ENCODE results near the gene GJB5.
A peak's percentile ranks its signal among the peaks of the same experiment; 100 is the strongest.
"Not testable (repeated sequence)": the region's sequence is repeated elsewhere in the genome, so short reads cannot be mapped to it uniquely, and the experiment has no call there.

GJB5 gene
- 0 reads per million in 2 donors for total RNA-seq

DNA sequence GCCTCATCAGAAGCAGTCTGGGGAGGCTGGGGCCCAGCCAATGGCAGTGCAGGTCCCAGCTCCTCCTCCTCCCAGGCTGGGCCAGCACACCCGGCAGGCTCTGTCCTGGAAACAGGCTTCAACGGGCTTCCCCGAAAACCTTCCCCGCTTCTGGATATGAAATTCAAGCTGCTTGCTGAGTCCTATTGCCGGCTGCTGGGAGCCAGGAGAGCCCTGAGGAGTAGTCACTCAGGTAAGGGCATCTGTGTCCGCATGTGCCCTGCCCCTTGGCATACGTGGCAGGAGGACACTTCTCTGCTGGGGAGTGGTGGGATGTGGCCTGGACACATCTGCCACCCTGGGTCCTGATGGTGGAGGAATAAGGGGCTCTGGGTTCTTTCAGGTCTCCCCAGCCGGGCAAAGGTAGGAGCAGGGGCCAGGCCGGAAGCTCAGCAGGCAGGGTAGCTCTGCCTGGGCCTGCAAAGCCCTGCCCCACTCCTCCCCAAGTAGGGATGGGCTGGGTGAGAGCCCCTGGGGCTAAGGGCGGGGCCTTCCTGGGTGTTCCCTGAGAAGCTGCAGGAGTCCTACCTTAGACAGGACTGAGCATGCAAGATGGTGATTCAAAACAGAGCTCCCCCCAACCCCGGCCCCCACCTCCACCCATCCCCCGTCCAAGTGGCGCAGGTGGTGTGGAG, at the start of gene GJB5:
Gene GJB5, plus strand, starts transcription at position 84 of the 674 bp plus-strand sequence. CDS start 2,284 bp downstream, outside the sequence.
- no peak for DNase-seq

DNA sequence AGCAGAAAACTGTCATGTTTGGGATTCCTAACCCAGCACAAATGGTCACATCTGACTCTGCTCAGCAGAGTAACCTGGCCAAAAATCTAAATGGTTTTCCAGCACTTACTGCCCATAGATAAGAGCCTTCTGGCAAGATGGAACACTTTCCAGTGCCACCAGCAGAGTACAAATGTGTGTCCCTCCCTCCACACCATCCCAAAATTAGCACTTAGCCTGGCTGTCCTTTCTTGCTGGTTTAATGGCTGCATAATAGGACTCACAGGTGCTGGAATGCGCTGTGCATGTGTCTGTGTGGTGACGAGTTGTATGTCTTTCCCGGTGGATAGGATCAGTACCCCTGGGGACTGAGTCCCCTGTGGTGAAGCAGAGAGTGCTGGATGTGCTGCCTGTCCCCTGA, 49.8 kb upstream of the GJB5 start:
- DNase-seq: no peak

DNA sequence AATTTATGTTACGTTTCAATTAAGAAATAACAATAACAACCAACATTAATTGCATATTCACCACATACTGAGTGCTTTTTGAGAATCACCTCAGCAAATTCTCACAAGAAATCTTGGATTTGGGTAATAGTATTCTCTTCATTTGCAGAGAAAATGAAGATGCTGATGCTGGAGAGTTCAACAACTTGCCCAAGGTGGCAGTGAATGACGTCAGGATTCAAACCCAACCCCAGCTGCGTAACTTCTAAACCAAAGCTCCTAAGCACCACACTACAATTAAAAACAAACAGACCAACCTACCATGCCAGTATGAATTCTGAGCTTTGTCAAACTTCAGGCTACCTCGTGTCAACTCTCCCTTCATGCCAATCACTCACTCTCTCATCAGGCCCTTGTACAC, 46.7 kb upstream of the GJB5 start:
- DNase-seq: no peak

DNA sequence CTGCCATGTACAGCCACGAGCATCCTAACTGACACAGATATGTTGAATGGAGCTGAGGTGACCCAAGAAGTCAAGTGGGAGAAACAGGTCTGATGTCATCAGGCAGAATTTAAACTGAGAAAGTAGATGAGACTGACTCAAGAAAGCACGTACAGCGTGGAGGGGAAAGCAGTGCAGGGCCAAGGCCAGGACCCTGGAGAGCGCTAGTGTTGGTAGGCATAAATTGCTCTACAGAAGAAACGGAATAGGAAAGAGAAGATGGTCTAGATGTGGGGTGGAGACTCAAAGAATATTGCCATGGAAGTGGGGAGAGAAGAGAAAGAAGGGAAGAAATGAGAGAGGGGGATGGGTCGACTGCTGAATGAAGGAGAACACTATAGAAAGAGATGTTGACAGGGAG, 45.3 kb upstream of the GJB5 start:
- no peak for DNase-seq

DNA sequence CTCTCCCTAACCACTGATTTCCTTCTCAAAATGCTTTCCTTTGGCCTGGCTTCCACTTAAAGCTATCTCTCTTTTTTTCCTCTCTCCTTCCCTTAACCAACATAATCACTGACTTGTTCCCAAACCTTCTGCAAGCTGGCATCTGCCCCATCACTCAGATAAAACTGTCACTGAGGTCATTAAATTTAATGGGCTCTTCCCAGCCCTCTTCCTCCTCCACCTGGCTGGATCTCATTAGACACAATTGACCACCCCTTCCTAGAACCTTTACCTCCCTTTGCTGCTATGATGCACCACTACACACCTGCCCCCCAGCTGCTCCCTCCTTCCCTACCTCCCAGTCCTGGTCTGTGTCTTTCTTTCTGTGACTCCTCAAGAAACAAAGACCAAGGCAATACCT, 44.0 kb upstream of the GJB5 start:
- DNase-seq: no peak

DNA sequence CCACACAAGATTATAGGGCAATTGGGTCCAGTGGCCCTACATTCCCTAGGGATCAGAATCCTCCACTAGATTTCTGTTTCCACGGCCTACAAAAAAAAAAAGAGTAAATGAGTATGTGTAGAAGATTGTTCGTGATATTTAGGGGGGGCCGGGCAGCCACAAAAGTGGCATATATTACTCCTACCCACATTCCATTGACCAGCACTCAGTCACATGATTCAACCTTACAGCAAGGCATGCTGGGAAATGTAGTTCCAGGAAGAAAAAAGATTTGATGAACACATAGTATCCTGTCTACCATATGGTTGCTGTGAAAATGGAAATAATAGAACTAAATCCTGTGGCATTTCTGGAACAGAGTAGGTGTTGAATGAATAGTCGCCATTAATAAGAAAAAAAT, 43.4 kb upstream of the GJB5 start:
- DNase-seq: no peak

DNA sequence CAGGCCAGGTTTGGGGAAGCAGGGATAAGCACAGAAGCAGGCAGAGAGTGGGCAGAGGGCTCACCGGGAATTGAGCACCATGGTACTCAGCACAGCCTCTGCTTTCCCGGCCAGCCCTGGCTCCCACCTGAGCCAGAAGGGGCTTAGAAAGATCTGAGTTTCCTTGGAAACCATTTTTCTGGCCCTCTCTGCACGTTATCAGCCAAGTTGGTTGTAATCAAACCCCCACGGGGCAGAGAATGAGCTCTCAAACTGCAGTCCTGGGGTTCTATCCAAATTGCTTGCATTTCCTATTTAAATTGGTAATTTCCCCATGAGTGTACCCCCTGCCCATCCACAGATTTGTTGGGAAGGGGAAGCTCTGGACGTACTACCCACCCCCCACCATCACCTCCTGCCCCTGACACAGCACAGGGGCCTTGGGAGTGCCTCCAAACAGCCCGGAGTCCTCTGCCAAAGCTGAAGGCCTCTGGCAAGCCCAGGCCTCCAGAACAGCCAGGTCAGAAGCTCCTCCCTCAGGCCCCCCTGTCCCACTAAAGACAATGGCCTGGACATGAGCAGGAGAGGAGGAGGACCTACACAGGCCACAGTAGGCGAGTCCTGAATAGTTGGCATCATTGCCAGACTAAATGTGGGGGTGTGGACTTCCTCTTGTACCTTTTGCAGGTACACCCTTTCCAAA, 42.7 kb upstream of the GJB5 start:
- no peak for DNase-seq

GRCh38 chr1:34713443-34713842, 41.4 kb upstream of the GJB5 start:
- DNase-seq: no peak

GRCh38 chr1:34714386-34714785, 40.5 kb upstream of the GJB5 start:
- no peak for DNase-seq

DNA sequence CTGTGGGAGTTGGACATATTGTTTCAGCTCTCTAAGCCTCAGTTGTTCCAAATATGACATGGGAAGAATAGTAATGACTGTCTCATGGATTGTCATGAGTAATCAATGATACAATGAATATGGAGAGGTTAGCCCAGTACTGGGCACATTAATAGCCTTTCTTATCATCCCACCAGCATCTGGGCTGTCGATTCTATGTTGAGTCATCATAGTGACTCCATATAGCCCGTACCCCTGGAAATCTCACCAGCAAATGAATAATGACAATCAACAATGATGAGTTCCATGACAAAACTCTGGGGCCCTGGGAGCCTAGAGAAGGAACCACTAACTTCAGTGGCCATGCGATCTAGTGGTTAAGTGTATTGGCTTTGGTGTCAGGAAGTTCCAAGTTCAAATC, 39.7 kb upstream of the GJB5 start:
- no peak for DNase-seq

GRCh38 chr1:34721241-34721640, 33.6 kb upstream of the GJB5 start:
- DNase-seq: no peak

GRCh38 chr1:34721646-34722355, 33.0 kb upstream of the GJB5 start:
- DNase-seq: no peak

DNA sequence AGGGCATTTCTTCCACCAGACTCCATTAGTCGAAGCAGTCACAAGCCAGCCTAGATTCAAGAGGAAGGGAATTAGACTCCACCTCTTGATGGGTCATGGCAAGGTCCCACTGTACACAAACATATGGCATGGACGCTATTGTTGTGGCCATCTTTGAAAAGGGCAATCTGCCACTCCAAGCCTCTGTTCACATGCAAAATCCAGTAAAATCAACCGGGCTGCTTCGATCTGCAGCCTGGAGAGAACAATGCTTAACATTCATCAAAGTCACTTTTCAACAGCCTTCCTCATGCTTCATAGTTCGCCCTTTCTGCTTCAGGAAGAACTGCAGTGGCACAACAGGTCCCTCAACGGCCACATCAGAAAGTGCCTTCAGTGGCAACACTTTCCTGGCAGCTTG, 28.0 kb upstream of the GJB5 start:
- DNase-seq: no peak

DNA sequence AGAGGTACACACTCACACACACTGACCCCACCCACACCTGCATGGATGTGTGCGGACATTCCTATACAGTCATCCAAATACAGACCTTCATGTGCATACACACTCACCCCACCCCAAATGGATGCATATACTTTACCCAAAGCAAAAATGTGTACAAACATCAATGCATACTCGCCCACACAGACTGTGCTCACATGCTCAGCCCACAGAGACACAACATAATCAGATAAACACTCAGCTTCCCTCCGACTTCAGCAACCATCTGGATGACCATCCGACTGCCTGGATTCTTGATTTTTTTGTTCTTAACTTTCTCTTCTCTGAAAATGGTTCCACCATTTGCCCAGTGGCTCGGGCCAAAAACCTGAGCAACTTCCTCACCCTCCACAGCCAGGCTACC, 24.4 kb upstream of the GJB5 start:
- no peak for DNase-seq

DNA sequence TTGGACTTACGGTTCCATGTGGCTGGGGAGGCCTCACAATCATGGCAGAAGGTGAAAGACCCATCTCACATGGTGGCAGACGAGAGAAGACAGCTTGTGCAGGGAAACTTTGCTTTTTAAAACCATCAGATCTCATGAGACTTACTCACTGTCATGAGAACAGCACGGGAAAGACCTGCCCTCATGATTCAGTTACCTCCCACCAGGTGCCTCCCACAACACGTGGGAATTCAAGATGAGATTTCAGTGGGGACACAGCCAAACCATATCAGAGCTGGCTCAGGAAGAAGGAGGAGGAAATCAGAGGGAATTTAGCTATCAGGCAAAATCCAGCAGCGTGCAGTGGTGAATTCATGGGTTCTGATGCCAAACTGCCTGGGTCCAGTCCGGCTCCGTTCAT, 22.0 kb upstream of the GJB5 start:
- DNase-seq: not testable (repeated sequence)

DNA sequence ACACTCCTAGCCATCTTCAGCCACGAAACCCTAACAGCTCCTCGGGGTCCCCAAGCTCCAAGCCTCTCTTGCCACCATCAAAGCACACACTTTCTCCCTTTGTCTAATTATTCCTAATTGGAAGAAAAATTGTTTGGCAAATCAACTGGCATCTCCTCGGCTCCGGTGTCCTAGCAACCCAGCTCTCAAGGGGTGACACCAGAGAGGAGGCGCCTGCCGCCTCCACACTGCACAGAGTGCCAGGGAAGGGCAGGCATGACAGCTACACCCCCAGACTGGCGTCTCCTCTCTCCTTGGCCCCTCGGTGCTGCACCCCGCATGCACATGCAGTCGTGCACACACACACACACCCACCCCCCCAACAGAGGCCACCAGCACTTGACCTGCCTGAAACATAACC, 18.2 kb upstream of the GJB5 start:
- DNase-seq: no peak

DNA sequence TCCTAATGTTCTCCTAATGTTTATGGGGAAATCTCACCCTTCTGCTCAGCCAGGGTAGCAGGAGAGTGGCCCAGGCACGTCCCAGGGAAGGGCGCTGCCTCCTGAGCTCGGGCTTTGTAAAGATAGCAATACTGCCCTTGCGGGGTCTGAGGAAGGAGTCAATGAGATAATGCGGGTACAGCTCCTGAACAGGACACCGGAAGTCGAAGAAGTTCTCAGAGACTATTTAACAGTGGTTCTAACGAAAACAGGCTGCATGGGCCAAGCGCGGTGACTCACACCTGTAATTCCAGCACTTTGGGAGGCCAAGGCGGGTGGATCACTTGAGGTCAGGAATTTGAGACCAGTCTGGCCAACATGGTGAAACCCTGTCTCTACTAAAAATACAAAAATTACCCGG, 17.6 kb upstream of the GJB5 start:
- DNase-seq: not testable (repeated sequence)

GRCh38 chr1:34739613-34740012, 15.2 kb upstream of the GJB5 start:
- DNase-seq: no peak

- no peak for DNase-seq
These were observed 14.5 kb upstream of the GJB5 start for GRCh38 chr1:34740161-34740868.

- peak; percentile 71 for DNase-seq
These were observed 12.1 kb upstream of the GJB5 start for GRCh38 chr1:34742667-34743270.

GRCh38 chr1:34743775-34744174, 11.1 kb upstream of the GJB5 start:
- DNase-seq: no peak

DNA sequence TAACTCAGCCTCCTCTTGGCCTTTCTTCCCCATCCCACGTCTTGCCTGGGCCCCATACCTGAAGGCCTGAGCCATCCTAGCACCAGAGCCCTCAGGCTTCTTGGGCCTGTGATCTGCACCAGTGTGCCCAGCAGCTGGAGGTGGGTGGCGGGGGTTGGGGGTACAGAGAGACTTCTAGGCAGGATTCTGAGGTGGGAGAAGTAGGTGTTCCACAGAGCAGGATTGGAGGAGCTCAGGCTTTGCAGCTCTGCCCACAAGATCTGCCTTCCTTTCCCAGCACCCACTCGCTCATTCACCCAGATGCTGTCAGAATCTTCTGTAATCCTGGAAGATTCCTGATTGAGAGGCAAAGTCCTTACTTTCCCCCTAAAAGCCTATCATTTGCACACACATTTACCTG, 10.0 kb upstream of the GJB5 start:
- DNase-seq: no peak

GRCh38 chr1:34745666-34746065, 9.2 kb upstream of the GJB5 start:
- DNase-seq: no peak
